Activated CD8-positive, alpha-beta T cell treated with anti-CD3 and anti-CD28 coated beads for 36 hours (primary cell): ENCODE data around the gene KRTAP5-4. TPM values are rescaled to one million over a fixed set of nuclear protein-coding genes. Genes with fewer than 3 reads are reported as not detected.
A peak's percentile ranks its signal among the peaks of the same experiment; 100 is the strongest.

Experiments
- ATAC-seq: fragments of 200-7000 bp; cut with Tn5 transposase; one replicate; pipeline ENCODE4 v1.10.0; 2021; ENCODE audit warnings: mild to moderate bottlenecking, moderate library complexity
- CTCF ChIA-PET: fragments of 350-600 bp; sonication (Branson Sonifier 250); formaldehyde crosslinking; loops from one replicate; lab custom pipeline; 2021; ENCODE audit warnings: antibody characterized with exemption; lab: Charles Lee
- POLR2A ChIA-PET: fragments of 350-600 bp; sonication (Branson Sonifier 250); formaldehyde crosslinking; loops from one replicate; lab custom pipeline; 2021; ENCODE audit warnings: antibody characterized with exemption; lab: Charles Lee
- DNase-seq: peaks from one replicate; pipeline ENCODE4 v3.0.0-alpha.2; 2020
- H3K27ac Mint-ChIP-seq: one replicate; pipeline ENCODE4 v1.8.0; 2021; ENCODE audit warnings: mild to moderate bottlenecking, mixed read lengths
- H3K27me3 Mint-ChIP-seq: one replicate; pipeline ENCODE4 v1.8.0; 2021; ENCODE audit warnings: mixed read lengths
- H3K36me3 Mint-ChIP-seq: one replicate; pipeline ENCODE4 v1.8.0; 2021; ENCODE audit warnings: low read depth, mixed read lengths
- H3K4me1 Mint-ChIP-seq: one replicate; pipeline ENCODE4 v1.8.0; 2021; ENCODE audit warnings: low read depth, mixed read lengths
- H3K4me3 Mint-ChIP-seq: one replicate; pipeline ENCODE4 v1.8.0; 2021; ENCODE audit warnings: mild to moderate bottlenecking, moderate library complexity, mixed read lengths
- H3K9me3 Mint-ChIP-seq: one replicate; pipeline ENCODE4 v1.8.0; 2021; ENCODE audit warnings: mixed read lengths
- CTCF ChIP-seq: fragments of 200-600 bp; IDR thresholded peaks from one replicate; pipeline ENCODE4 v1.8.0; 2022; ENCODE audit warnings: antibody characterized with exemption, mild to moderate bottlenecking
- intact Hi-C: fragments of 100-400 bp; cut with micrococcal nuclease; formaldehyde crosslinking; loops from one replicate; pipeline ENCODE4 v1.10.0; 2022
- total RNA-seq, 2 experiments: library from RNA; stranded (reverse); gene quantifications; one replicate each; pipeline ENCODE4 v1.2.3, GENCODE V29; 2021

The KRTAP5-4 gene
- total RNA-seq, 2 experiments from 2014 or later: not detected

- no peak for TF ChIP-seq CTCF
- no peak for ATAC-seq
- CTCF ChIA-PET: interaction anchor here (0.5 to 3.5 kb wide), 12 partner anchors 10 to 349 kb away, joined by 3 to 28 read pairs (median 6); no protein-coding TSS in a partner anchor
- no peaks in the 10 kb centered on the region for H3K4me1 Mint-ChIP-seq
- no peak for DNase-seq
- H3K36me3 Mint-ChIP-seq: no peaks in the 10 kb centered on the region
- no peak within 1 kb of the TSS for H3K4me3 Mint-ChIP-seq
- POLR2A ChIA-PET: no interaction called here
- H3K27me3 Mint-ChIP-seq: peaks cover 14% of the 10 kb centered on the region
- no peak within 1 kb of the TSS for H3K27ac Mint-ChIP-seq
- intact Hi-C loops: no loop called here
- H3K9me3 Mint-ChIP-seq: no peaks in the 10 kb centered on the region
Observed at GRCh38 chr11:1629326-1630185, 7.6 kb upstream of the KRTAP5-4 start, which contains the start of gene KRTAP5-5. KRTAP5-5 (plus strand) TSS chr11:1629775; CDS start chr11:1629841, 66 bp downstream.

GRCh38 chr11:1628506-1629325 is 6.8 kb upstream of the KRTAP5-4 start:
- H3K36me3 Mint-ChIP-seq: no peaks in the 10 kb centered on the region
- H3K9me3 Mint-ChIP-seq: no peaks in the 10 kb centered on the region
- no peaks in the 10 kb centered on the region for H3K4me1 Mint-ChIP-seq
- ATAC-seq (peak; percentile 99), DNase-seq (peak; percentile 63)
- CTCF ChIA-PET: interaction anchor here (0.5 to 3.5 kb wide), 14 partner anchors 9 to 348 kb away, joined by 3 to 22 read pairs (median 4); no protein-coding TSS in a partner anchor
- H3K4me3 Mint-ChIP-seq: no peak overlapping the region
- intact Hi-C loops: no loop called here
- H3K27me3 Mint-ChIP-seq: peaks cover 14% of the 10 kb centered on the region
- H3K27ac Mint-ChIP-seq: no peak overlapping the region
- POLR2A ChIA-PET: no interaction called here
- TF ChIP-seq CTCF: peak; percentile 97

GRCh38 chr11:1625541-1625940 is 3.6 kb upstream of the KRTAP5-4 start:
- H3K4me3 Mint-ChIP-seq: no peak overlapping the region
- H3K27me3 Mint-ChIP-seq: peaks cover 11% of the 10 kb centered on the region
- no peaks in the 10 kb centered on the region for H3K36me3 Mint-ChIP-seq
- intact Hi-C loops: no loop called here
- ATAC-seq: no peak
- no peaks in the 10 kb centered on the region for H3K9me3 Mint-ChIP-seq
- ChIA-PET CTCF (interaction anchor here (1.3 to 2.4 kb wide), 2 partner anchors 50 to 79 kb away, joined by 5 to 11 read pairs; no protein-coding TSS in a partner anchor), POLR2A (no interaction called here)
- H3K27ac Mint-ChIP-seq: no peak overlapping the region
- no peaks in the 10 kb centered on the region for H3K4me1 Mint-ChIP-seq
- no peak for TF ChIP-seq CTCF
- no peak for DNase-seq

- Mint-ChIP-seq H3K27ac (no peak overlapping the region), H3K4me1 (peaks cover 2% of the 10 kb centered on the region), H3K36me3 (no peaks in the 10 kb centered on the region), H3K9me3 (no peaks in the 10 kb centered on the region), H3K4me3 (no peak overlapping the region), H3K27me3 (peaks cover 10% of the 10 kb centered on the region)
- ChIA-PET CTCF (interaction anchor here (0.6 to 1.4 kb wide), 3 partner anchors 13 to 342 kb away, joined by 3 to 4 read pairs (median 3); no protein-coding TSS in a partner anchor), POLR2A (no interaction called here)
- DNase-seq (no peak), ATAC-seq (no peak)
- TF ChIP-seq CTCF: no peak
- intact Hi-C loops: no loop called here
Observed at GRCh38 chr11:1624621-1625020, 2.7 kb upstream of the KRTAP5-4 start.
